BE2C (cell line): ENCODE results near the gene NSUN6. TPM values are rescaled to one million over a fixed set of nuclear protein-coding genes. Genes with fewer than 3 reads are reported as not detected.
A peak's percentile ranks its signal among the peaks of the same experiment; 100 is the strongest.

Experiments used
- DNase-seq: peaks from one replicate; pipeline ENCODE4 v3.0.0-alpha.2; 2020
- H3K27me3 ChIP-seq: fragments of 250-450 bp; sonication (Bioruptor Pico); 2 replicates; pipeline ENCODE4 v1.5.1; 2020; ENCODE audit warnings: mild to moderate bottlenecking
- H3K36me3 ChIP-seq: fragments of 250-450 bp; sonication (Bioruptor Pico); 2 replicates; pipeline ENCODE4 v1.5.1; 2020; ENCODE audit warnings: mild to moderate bottlenecking
- H3K4me1 ChIP-seq: fragments of 250-450 bp; sonication (Bioruptor Pico); 2 replicates; pipeline ENCODE4 v1.5.1; 2020
- H3K4me3 ChIP-seq: 2 replicates; pipeline ENCODE4 v1.5.1; 2011; ENCODE audit warnings: low read depth, low read length
- H3K9me3 ChIP-seq: fragments of 250-450 bp; sonication (Bioruptor Pico); 2 replicates; pipeline ENCODE4 v1.5.1; 2020
- CTCF ChIP-seq: IDR thresholded peaks from 2 replicates; pipeline ENCODE4 v1.5.1; 2012; ENCODE audit warnings: mild to moderate bottlenecking, low read depth, low read length
- polyA plus RNA-seq: library from polyadenylated mRNA; unstranded; fragments of >200 nt; gene quantifications from one replicate; pipeline ENCODE4 v1.2.1, GENCODE V29; 2012; ENCODE audit warnings: low read depth, missing spikeins; ENCODE audit not compliant: insufficient read length, insufficient read depth

NSUN6 gene, protein sequence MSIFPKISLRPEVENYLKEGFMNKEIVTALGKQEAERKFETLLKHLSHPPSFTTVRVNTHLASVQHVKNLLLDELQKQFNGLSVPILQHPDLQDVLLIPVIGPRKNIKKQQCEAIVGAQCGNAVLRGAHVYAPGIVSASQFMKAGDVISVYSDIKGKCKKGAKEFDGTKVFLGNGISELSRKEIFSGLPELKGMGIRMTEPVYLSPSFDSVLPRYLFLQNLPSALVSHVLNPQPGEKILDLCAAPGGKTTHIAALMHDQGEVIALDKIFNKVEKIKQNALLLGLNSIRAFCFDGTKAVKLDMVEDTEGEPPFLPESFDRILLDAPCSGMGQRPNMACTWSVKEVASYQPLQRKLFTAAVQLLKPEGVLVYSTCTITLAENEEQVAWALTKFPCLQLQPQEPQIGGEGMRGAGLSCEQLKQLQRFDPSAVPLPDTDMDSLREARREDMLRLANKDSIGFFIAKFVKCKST
- 15.6 TPM for polyA plus RNA-seq

GRCh38 chr10:18651324-18652007, at the start of gene NSUN6:
Gene NSUN6, minus strand, starts transcription at chr10:18651587. Its CDS starts 384 bp downstream, at chr10:18651203.
- no peak for TF ChIP-seq CTCF
- peak; percentile 84 for DNase-seq
- Histone ChIP-seq H3K36me3 (peaks cover 6% of the 10 kb centered on the region), H3K4me1 (no peaks in the 10 kb centered on the region), H3K9me3 (no peaks in the 10 kb centered on the region), H3K27me3 (no peaks in the 10 kb centered on the region), H3K4me3 (peak within 1 kb of the TSS; percentile 89)

DNA sequence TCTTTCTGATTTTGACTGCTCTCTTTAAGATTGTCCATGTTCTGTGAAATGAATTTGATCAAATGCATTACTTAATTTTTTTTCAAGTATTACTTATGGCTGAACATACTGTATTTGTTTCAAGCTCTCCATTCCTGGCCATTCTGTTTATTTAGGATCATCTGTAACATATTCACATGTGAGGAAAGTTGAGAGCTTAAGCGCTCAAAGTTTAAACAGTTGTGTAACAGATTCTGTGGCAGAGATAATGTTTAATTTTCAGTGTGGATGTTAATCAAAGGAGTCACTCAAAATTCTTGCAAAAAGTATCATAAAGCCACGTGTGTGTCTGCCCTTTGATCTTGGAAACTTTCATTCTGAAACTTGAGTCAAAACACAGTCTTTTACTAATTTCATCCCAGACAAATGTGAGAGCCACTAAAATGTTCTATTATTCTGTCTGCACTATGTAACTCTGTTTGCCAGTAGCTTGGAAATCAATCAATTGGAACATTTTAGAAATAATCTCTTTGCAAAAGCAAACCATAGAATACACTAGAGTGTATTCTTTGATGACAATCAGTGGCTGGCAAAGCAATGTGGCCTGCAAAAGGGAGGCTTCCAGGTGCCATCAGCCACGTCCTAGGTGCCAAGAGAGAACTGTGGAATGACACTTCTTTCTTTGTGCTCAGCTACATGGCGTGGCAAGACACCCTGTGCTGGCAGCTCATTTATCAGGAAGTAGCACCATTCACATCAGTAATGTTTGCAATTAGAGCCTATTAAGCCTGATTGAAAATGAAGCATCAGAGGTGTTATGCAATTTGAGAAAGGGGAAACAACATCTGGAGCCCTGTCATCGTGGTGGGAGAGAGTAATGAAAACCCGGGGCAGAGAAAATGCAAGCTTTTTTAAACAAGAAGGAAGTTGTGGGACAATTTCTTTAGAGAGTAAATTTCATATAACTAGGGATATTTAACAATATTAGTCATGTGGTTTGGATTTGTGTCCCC, 48.8 kb upstream of the NSUN6 start:
- Histone ChIP-seq H3K9me3 (no peaks in the 10 kb centered on the region), H3K4me1 (no peaks in the 10 kb centered on the region), H3K36me3 (no peaks in the 10 kb centered on the region), H3K27me3 (no peaks in the 10 kb centered on the region), H3K4me3 (no peak overlapping the region)
- TF ChIP-seq CTCF: no peak
- DNase-seq: no peak

GRCh38 chr10:18690541-18690940, 39.2 kb upstream of the NSUN6 start:
- no peak for DNase-seq
- no peaks in the 10 kb centered on the region for H3K4me1 ChIP-seq
- no peaks in the 10 kb centered on the region for H3K9me3 ChIP-seq
- no peaks in the 10 kb centered on the region for H3K27me3 ChIP-seq
- no peaks in the 10 kb centered on the region for H3K36me3 ChIP-seq
- no peak for TF ChIP-seq CTCF
- H3K4me3 ChIP-seq: no peak overlapping the region

DNA sequence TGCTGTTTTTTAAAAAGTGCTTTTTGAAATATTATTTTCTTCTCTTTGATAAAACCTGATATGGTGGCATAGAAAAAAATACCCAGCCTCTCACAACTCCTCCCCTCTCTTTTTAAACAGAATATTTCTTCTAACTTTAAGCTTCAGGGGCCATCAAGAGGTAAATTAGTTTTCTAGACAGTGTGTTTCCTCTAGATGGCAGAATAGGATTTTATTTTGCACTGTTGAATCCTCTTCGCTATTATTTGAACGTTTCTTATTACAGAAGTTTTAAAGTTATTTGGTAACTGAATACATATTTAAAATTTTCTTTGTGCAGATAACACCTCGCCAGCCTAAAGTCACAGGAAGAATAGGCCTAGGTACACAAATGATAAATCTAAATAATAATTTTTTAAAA, 38.1 kb upstream of the NSUN6 start:
- no peak for DNase-seq

DNA sequence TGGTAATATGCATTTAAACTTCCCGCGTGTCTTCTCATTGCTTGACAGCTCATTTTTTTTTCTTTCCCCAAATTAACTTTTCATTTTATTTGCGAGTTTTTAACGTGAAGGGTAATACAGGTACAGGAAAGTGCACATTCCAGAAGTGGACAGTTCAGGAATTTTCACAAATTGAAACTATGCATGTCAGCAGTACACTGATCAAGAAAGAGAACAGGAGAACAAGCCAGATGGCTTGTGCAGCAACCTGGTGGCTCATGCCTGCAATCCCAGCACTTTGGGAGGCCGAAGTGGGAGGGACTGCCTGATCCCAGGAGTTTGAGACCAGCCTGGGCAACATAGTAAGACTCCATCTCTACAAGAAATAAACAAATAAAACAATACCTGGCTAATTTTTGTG, 36.3 kb upstream of the NSUN6 start:
- TF ChIP-seq CTCF: no peak
- H3K27me3 ChIP-seq: no peaks in the 10 kb centered on the region
- DNase-seq: no peak
- no peaks in the 10 kb centered on the region for H3K36me3 ChIP-seq
- no peak overlapping the region for H3K4me3 ChIP-seq
- H3K4me1 ChIP-seq: no peaks in the 10 kb centered on the region
- H3K9me3 ChIP-seq: no peaks in the 10 kb centered on the region

More for the DNA sequence above, 38.1 kb upstream of the NSUN6 start:
- H3K27me3 ChIP-seq: no peaks in the 10 kb centered on the region
- H3K4me1 ChIP-seq: no peaks in the 10 kb centered on the region
- TF ChIP-seq CTCF: peak; percentile 36
- no peaks in the 10 kb centered on the region for H3K9me3 ChIP-seq
- no peaks in the 10 kb centered on the region for H3K36me3 ChIP-seq
- no peak overlapping the region for H3K4me3 ChIP-seq
